Measurements from ENCODE around the gene UBASH3B.
"Not testable (repeated sequence)": the region's sequence is repeated elsewhere in the genome, so short reads cannot be mapped to it uniquely, and the experiment has no call there.

- not testable (repeated sequence) for TF ChIP-seq ZNF280D (CRISPR knock-in tag; IDR thresholded peaks at IDR 0.05); JUND (CRISPR knock-in tag; IDR thresholded peaks at IDR 0.05); SMC3 (IDR thresholded peaks at IDR 0.05; ENCODE audit: low read length); ZFP82 (CRISPR knock-in tag; IDR thresholded peaks at IDR 0.05; ENCODE audit: borderline replicate concordance)
Measured at GRCh38 chr11:122829371-122829770, 173.8 kb downstream of the UBASH3B start.

All from HepG2 (cell line).